ENCODE measurements around the gene ASCL5. TPM values are rescaled to one million over a fixed set of nuclear protein-coding genes. Genes with fewer than 3 reads are reported as not detected.

Gene ASCL5
- total RNA-seq, 1 experiment from 2014 or later, result not detected

DNA sequence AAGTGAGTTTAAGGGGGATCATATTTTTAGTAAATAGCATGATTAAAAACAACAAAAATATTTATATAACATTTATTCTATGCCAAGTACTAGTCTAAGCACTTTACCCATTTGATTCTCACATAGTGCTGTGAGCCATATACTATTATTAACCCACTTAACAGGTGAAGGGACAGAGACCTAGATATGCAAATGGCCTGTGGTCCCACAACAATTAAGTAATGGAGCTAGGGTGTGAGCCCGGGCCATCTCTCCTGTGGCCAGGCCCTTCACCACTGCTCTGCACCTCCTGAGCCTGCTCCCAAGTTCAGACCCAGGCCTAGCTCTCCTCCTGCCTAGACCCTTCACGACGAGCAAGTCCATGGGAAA lies 537 bp downstream of the ASCL5 start:
- no peaks in the 10 kb centered on the region for H3K9me3 ChIP-seq (ENCODE audit: control insufficient read depth, insufficient read depth, low read depth, low read length)
- no TSS peak for BruUV-seq (replicated peaks)
- in situ Hi-C loops (cut with HindIII; ENCODE audit: low pct_unique_long_range_greater_than_20kb, low sequenced_read_pairs), result no loop called here
- H3K27ac ChIP-seq (ENCODE audit: low read length), result no peak overlapping the region
- no peaks in the 10 kb centered on the region for H3K36me3 ChIP-seq (ENCODE audit: control insufficient read depth, insufficient read depth, low read length)
- intact Hi-C loops (cut with micrococcal nuclease; ENCODE audit: unreplicated experiment), result no loop called here
- peaks cover 5% of the 10 kb centered on the region for H3K4me1 ChIP-seq (ENCODE audit: control insufficient read depth, insufficient read depth, low read length)
- DNase-seq (ENCODE audit: low read depth, low spot score), result no peak
- TF ChIP-seq, protein P1, sequence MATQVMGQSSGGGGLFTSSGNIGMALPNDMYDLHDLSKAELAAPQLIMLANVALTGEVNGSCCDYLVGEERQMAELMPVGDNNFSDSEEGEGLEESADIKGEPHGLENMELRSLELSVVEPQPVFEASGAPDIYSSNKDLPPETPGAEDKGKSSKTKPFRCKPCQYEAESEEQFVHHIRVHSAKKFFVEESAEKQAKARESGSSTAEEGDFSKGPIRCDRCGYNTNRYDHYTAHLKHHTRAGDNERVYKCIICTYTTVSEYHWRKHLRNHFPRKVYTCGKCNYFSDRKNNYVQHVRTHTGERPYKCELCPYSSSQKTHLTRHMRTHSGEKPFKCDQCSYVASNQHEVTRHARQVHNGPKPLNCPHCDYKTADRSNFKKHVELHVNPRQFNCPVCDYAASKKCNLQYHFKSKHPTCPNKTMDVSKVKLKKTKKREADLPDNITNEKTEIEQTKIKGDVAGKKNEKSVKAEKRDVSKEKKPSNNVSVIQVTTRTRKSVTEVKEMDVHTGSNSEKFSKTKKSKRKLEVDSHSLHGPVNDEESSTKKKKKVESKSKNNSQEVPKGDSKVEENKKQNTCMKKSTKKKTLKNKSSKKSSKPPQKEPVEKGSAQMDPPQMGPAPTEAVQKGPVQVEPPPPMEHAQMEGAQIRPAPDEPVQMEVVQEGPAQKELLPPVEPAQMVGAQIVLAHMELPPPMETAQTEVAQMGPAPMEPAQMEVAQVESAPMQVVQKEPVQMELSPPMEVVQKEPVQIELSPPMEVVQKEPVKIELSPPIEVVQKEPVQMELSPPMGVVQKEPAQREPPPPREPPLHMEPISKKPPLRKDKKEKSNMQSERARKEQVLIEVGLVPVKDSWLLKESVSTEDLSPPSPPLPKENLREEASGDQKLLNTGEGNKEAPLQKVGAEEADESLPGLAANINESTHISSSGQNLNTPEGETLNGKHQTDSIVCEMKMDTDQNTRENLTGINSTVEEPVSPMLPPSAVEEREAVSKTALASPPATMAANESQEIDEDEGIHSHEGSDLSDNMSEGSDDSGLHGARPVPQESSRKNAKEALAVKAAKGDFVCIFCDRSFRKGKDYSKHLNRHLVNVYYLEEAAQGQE (IDR thresholded peaks at IDR 0.05; ENCODE audit: insufficient read depth in 1 of 2, low read depth in 2 of 2, low read length in 1 of 2), result no peak
- no peak for TF ChIP-seq POLR2AphosphoS5 (IDR thresholded peaks at IDR 0.05; ENCODE audit: low read depth, low read length)
- TF ChIP-seq TCF7L2 (IDR thresholded peaks at IDR 0.05; ENCODE audit: low read depth, low read length), result no peak
- TF ChIP-seq, protein P2, sequence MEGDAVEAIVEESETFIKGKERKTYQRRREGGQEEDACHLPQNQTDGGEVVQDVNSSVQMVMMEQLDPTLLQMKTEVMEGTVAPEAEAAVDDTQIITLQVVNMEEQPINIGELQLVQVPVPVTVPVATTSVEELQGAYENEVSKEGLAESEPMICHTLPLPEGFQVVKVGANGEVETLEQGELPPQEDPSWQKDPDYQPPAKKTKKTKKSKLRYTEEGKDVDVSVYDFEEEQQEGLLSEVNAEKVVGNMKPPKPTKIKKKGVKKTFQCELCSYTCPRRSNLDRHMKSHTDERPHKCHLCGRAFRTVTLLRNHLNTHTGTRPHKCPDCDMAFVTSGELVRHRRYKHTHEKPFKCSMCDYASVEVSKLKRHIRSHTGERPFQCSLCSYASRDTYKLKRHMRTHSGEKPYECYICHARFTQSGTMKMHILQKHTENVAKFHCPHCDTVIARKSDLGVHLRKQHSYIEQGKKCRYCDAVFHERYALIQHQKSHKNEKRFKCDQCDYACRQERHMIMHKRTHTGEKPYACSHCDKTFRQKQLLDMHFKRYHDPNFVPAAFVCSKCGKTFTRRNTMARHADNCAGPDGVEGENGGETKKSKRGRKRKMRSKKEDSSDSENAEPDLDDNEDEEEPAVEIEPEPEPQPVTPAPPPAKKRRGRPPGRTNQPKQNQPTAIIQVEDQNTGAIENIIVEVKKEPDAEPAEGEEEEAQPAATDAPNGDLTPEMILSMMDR (IDR thresholded peaks at IDR 0.05), result no peak
- TF ChIP-seq SIN3A (IDR thresholded peaks at IDR 0.05; ENCODE audit: borderline replicate concordance, insufficient read depth, low read depth, low read length), result no peak
- H3K4me3 ChIP-seq (ENCODE audit: low read depth in 2 of 2, low read length in 2 of 2), result no peak overlapping the region
- ChIA-PET CTCF (interaction anchor here (0.6 kb wide), 1 partner anchor 13 kb away, joined by 6 read pairs; no protein-coding TSS in a partner anchor), POLR2A (no interaction called here)
- peaks cover 11% of the 10 kb centered on the region for H3K27me3 ChIP-seq (ENCODE audit: control insufficient read depth, insufficient read depth, low read length)
- no peak for ATAC-seq

DNA sequence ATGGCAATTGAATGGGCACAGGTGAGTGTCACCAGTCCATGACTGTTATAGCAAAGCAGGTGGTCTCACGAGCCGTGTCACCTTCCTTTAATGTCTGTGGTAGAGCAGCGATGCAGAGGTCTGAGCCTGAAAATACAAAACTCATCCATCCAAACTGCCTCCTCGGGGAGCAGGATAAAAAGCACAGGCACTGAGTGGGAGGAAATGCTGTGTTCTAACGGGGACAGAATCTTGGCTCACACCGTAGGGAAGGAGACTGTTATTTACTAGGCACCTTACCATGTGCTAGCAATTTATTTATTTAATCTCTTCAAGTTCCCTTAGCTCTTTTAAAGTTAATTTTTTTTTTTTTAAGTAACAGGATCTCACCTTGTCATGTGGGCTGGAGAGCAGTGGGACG lies 1.2 kb downstream of the ASCL5 start:
- Histone ChIP-seq H3K4me1 (ENCODE audit: control insufficient read depth, insufficient read depth, low read length) (peaks cover 5% of the 10 kb centered on the region), H3K27ac (ENCODE audit: low read length) (no peak overlapping the region), H3K9me3 (ENCODE audit: control insufficient read depth, insufficient read depth, low read depth, low read length) (no peaks in the 10 kb centered on the region), H3K27me3 (ENCODE audit: control insufficient read depth, insufficient read depth, low read length) (peaks cover 11% of the 10 kb centered on the region), H3K36me3 (ENCODE audit: control insufficient read depth, insufficient read depth, low read length) (no peaks in the 10 kb centered on the region), H3K4me3 (ENCODE audit: low read depth in 2 of 2, low read length in 2 of 2) (no peak overlapping the region)
- BruUV-seq (replicated peaks), result no TSS peak
- CTCF ChIA-PET, result no interaction called here
- intact Hi-C loops (cut with micrococcal nuclease; ENCODE audit: unreplicated experiment) (no loop called here), in situ Hi-C loops (cut with HindIII; ENCODE audit: low pct_unique_long_range_greater_than_20kb, low sequenced_read_pairs) (no loop called here)
- POLR2A ChIA-PET, result no interaction called here
- DNase-seq (ENCODE audit: low read depth, low spot score) (no peak), ATAC-seq (no peak)
- no peak for TF ChIP-seq TCF7L2 (IDR thresholded peaks at IDR 0.05; ENCODE audit: low read depth, low read length)
- TF ChIP-seq, protein P1 (IDR thresholded peaks at IDR 0.05; ENCODE audit: insufficient read depth in 1 of 2, low read depth in 2 of 2, low read length in 1 of 2), result no peak
- TF ChIP-seq, protein P2 (IDR thresholded peaks at IDR 0.05), result no peak
- no peak for TF ChIP-seq POLR2AphosphoS5 (IDR thresholded peaks at IDR 0.05; ENCODE audit: low read depth, low read length)
- TF ChIP-seq SIN3A (IDR thresholded peaks at IDR 0.05; ENCODE audit: borderline replicate concordance, insufficient read depth, low read depth, low read length), result no peak

Data from Panc1 (cell line).